Adrenal gland (tissue), 12 donors: ENCODE results near the gene KCNMA1. TPM values are rescaled to one million over a fixed set of nuclear protein-coding genes. Genes with fewer than 3 reads are reported as not detected.

Experiments
- DNase-seq, 7 donors: peaks; one replicate each; pipeline ENCODE4 v3.0.0-alpha.2; 2019 to 2020
- H3K27ac ChIP-seq, 5 donors: fragments of 200-600 bp; sonication (generic) in 4 of 5; 1 replicate in 3 of 5; 2 replicates in 2 of 5; pipeline versions ENCODE4 v1.5.1 to v1.8.0; 2016 to 2020; ENCODE audit warnings: mild to moderate bottlenecking in 1 of 5
- H3K27me3 ChIP-seq: fragments of 200-600 bp; 2 replicates; pipeline ENCODE4 v1.8.0; 2021
- H3K36me3 ChIP-seq, 2 donors: fragments of 200-600 bp; replicated peaks in 1 of 2; 1 replicate in 1 of 2; 2 replicates in 1 of 2; pipeline versions ENCODE4 v1.5.1 to v1.8.0; 2018 to 2022
- H3K4me1 ChIP-seq, 2 donors: fragments of 200-600 bp; replicated peaks in 1 of 2; 1 replicate in 1 of 2; 2 replicates in 1 of 2; pipeline versions ENCODE4 v1.5.1 to v1.8.0; 2018 to 2021
- H3K4me3 ChIP-seq, 4 donors: fragments of 200-600 bp; sonication (generic) in 3 of 4; one replicate each; pipeline ENCODE4 v1.5.1; 2016 to 2018
- H3K9me3 ChIP-seq, 3 donors: fragments of 200-600 bp; sonication (generic) in 1 of 3; replicated peaks in 1 of 3; 1 replicate in 2 of 3; 2 replicates in 1 of 3; pipeline versions ENCODE4 v1.5.1 to v1.8.0; 2016 to 2021
- CTCF ChIP-seq, 6 experiments: fragments of 450-650 bp in 4 of 6; fragments of 200-600 bp in 2 of 6; sonication (generic) in 1 of 6; IDR thresholded peaks; 1 replicate in 5 of 6; 2 replicates in 1 of 6; pipeline versions ENCODE4 v1.5.1 to v1.8.0; 2016 to 2021; ENCODE audit warnings: antibody characterized with exemption in 6 of 6, mild to moderate bottlenecking in 2 of 6, moderate library complexity in 1 of 6
- POLR2A ChIP-seq, 2 donors: fragments of 450-650 bp; IDR thresholded peaks; one replicate each; pipeline ENCODE4 v1.6.1; 2017; ENCODE audit warnings: antibody characterized with exemption in 2 of 2, mild to moderate bottlenecking in 2 of 2, moderate library complexity in 1 of 2
- WGBS, 4 donors: extraction: QIAGEN DNeasy Blood & Tissue Kit in 2 of 4; methylation state at CpG; one replicate each; pipeline versions ENCODE4 v1.1.5 to v1.1.7; 2013 to 2017; 5-methylcytosine and 5-hydroxymethylcytosine counted together
- intact Hi-C, 2 donors: fragments of 100-400 bp; cut with DNase I; formaldehyde crosslinking; loops; one replicate each; pipeline versions ENCODE4 v1.14.1 to v1.15.0; 2022 to 2023
- polyA plus RNA-seq, 3 donors: library from polyadenylated mRNA; stranded (reverse); fragments of 200-250 nt in 2 of 3; fragments of 350-450 nt in 1 of 3; fragmentation: Illumina TruSeq in 1 of 3; extraction: RNeasy Lipid Tissue Mini Kit (QIAGEN cat#74804) in 1 of 3; gene quantifications; one replicate each; pipeline ENCODE4 v1.2.3, GENCODE V29; 2013 to 2014
- total RNA-seq, 9 donors: library from RNA; depleted of rRNA in 4 of 9; stranded (reverse); fragments of >200 nt in 4 of 9; fragments of 120-200 nt in 1 of 9; fragmentation: NEBNext Ultra II Directional in 1 of 9; extraction: Animal tissue kit (Norgen Biotek cat#: 25700) in 1 of 9; gene quantifications; one replicate each; pipeline versions ENCODE4 v1.1.0 to v1.2.4, GENCODE V29; 2013 to 2023
- donor health status: healthy with polysubstance abuse.
- donor health status: Bipolar disorder and iron deficiency.
- donor health status: DM: yes; HTN: yes; CAD: no.
- donor health status: DM: no; HTN: no; CAD: no.
- donor health status: DM: no; HTN: no; CAD: no.
- donor health status: DM: yes; HTN: yes; CAD: no.

The KCNMA1 gene
- total and polyA plus RNA-seq, 12 donors = 6.4 to 37.7 (median 13.4) TPM

DNA sequence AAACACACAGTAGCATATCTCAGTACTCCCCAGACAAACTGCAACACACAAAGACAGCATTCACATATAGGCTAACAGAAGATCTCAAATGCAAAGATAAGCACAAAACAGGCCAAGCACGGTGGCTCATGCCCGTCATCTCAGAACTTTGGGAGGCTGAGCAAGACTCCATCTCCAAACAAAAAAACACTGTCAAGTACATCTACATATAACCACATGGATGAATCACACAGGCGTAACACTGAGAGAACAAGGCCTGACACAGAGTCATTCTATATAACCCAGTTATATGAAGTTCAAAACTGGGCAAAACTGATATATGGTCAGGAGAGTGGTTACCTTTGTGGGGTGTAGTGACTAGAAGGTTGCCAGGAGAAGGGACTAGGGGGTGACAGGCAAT, 506.4 kb downstream of the KCNMA1 start:
- intact Hi-C loops = no loop called here
- no peaks in the 10 kb centered on the region for H3K27me3 ChIP-seq
- TF ChIP-seq CTCF (IDR thresholded peaks at IDR 0.05) (no peak), POLR2A (IDR thresholded peaks at IDR 0.05) (no peak)
- no peak overlapping the region for H3K27ac ChIP-seq
- WGBS, 4 donors = 92 to 96% (median 93%) methylated on average over 3 of the region's 3 CpGs
- H3K4me3 ChIP-seq = no peak overlapping the region
- DNase-seq = no peak
- H3K36me3 ChIP-seq = no peaks in the 10 kb centered on the region
- H3K9me3 ChIP-seq = no peaks in the 10 kb centered on the region
- H3K4me1 ChIP-seq = no peaks in the 10 kb centered on the region

DNA sequence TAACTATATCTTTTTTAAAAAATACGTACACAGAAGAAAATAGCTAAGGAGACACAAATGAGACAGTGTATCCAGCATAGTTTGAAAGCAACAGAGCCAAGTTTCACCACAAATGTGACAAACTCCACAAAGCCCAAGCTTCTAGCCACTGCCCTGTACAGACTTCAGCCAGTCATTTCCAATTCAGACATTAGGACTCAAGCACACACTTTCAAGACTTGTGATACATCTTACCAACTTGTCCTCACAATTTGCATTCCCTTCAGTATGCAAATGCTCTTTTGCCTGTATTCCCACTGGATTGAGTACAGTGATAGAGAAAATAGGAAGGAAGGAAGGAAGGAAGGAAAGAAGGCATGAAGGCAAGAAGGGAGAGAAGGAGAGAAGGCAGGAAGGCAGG, 510.4 kb downstream of the KCNMA1 start:
- intact Hi-C loops = no loop called here

DNA sequence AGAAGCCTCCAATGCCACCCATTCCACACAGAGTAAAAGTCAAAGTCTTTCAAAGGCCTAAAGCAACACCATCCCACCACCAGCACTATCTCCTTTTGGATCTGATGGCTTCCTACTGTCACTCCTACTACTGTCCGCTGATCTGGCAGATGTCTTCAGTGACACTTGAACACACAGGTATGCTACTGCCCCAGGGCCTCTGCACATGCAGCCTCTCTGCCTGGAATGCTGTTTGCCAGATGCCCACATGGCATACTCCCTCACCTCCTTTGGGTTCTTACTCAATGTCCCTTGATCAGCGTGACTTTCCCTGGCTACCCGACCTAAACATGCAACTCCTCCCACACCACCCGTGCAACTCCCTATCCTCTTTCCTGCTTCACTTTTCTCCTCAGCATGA, 512.4 kb downstream of the KCNMA1 start:
- DNase-seq = no peak
- H3K4me3 ChIP-seq = no peak overlapping the region
- no peaks in the 10 kb centered on the region for H3K4me1 ChIP-seq
- WGBS, 4 donors = 89 to 92% (median 91%) methylated on average over 4 of the region's 4 CpGs
- no peak for TF ChIP-seq CTCF (IDR thresholded peaks at IDR 0.05)
- no peak for TF ChIP-seq POLR2A (IDR thresholded peaks at IDR 0.05)
- no peaks in the 10 kb centered on the region for H3K9me3 ChIP-seq
- intact Hi-C loops = no loop called here
- H3K36me3 ChIP-seq = no peaks in the 10 kb centered on the region
- H3K27ac ChIP-seq = no peak overlapping the region
- no peaks in the 10 kb centered on the region for H3K27me3 ChIP-seq

More for the DNA sequence above, 510.4 kb downstream of the KCNMA1 start:
- Histone ChIP-seq H3K4me1 (no peaks in the 10 kb centered on the region), H3K27ac (no peak overlapping the region), H3K27me3 (no peaks in the 10 kb centered on the region), H3K4me3 (no peak overlapping the region), H3K9me3 (no peaks in the 10 kb centered on the region), H3K36me3 (no peaks in the 10 kb centered on the region)
- DNase-seq = no peak
- TF ChIP-seq POLR2A (IDR thresholded peaks at IDR 0.05) = no peak
- 84 to 93% (median 93%) methylated on average over 1 of the region's 1 CpG for WGBS, 4 donors

DNA sequence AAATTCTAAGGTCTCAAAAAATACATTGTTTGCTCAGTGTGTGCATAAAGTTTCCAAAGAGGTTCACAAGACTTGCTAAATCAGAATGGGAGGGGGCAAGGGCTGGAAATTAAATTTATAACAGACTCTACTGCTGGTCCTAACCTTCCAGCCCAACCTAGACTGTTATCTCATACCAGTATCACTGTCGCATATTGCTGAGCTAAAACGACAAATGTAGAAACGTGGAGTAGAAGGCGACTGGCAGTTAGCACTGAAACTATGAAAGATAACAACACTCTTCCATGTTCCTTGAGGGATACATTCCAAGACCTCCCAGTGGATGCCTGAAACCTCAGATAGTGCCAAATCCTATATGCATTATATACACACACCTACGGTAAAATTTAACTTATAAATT, 514.3 kb downstream of the KCNMA1 start:
- Histone ChIP-seq H3K4me1 (no peaks in the 10 kb centered on the region), H3K27me3 (no peaks in the 10 kb centered on the region), H3K27ac (no peak overlapping the region), H3K4me3 (no peak overlapping the region), H3K9me3 (no peaks in the 10 kb centered on the region), H3K36me3 (no peaks in the 10 kb centered on the region)
- TF ChIP-seq CTCF (IDR thresholded peaks at IDR 0.05) (no peak), POLR2A (IDR thresholded peaks at IDR 0.05) (no peak)
- intact Hi-C loops = no loop called here
- DNase-seq = no peak
- 93 to 98% (median 94%) methylated on average over 5 of the region's 5 CpGs for WGBS, 4 donors

GRCh38 chr10:77121829-77122228, 515.8 kb downstream of the KCNMA1 start:
- Histone ChIP-seq H3K4me3 (no peak overlapping the region), H3K27me3 (no peaks in the 10 kb centered on the region), H3K27ac (no peak overlapping the region), H3K9me3 (no peaks in the 10 kb centered on the region), H3K4me1 (no peaks in the 10 kb centered on the region), H3K36me3 (no peaks in the 10 kb centered on the region)
- intact Hi-C loops = no loop called here
- WGBS, 4 donors = 86 to 88% (median 87%) methylated on average over 10 of the region's 10 CpGs
- no peak for DNase-seq
- TF ChIP-seq POLR2A (IDR thresholded peaks at IDR 0.05) = no peak
- no peak for TF ChIP-seq CTCF (IDR thresholded peaks at IDR 0.05)
